GM21786 (cell line): ENCODE data around the gene CRIP2.

Experiments used
- ATAC-seq: cut with Tn5 transposase; IDR thresholded peaks from one replicate; pipeline ENCODE4 v1.9.1; 2021; ENCODE audit not compliant: unreplicated experiment

CRIP2 gene

DNA sequence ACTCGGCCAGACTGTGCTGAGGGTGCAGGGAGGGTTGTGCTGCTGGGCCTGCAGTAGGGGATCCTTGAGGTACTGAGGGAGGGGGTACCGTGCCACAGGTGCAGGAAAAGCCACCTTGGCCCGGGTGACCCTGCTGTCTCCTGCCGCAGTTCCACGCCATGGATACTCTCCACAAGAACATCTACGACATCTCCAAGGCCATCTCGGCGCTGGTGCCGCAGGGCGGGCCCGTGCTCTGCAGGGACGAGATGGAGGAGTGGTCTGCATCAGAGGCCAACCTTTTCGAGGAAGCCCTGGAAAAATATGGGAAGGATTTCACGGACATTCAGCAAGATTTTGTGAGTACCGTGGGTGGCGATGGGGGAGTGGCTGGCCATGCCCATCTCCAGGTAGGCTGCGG lies 14.0 kb upstream of the CRIP2 start:
- ATAC-seq, result no peak

- no peak for ATAC-seq
Measured at GRCh38 chr14:105461903-105462302, 12.7 kb upstream of the CRIP2 start.

- ATAC-seq, result no peak
Measured at GRCh38 chr14:105464501-105464900, 10.1 kb upstream of the CRIP2 start.

GRCh38 chr14:105465209-105466031 lies 9.2 kb upstream of the CRIP2 start:
- no peak for ATAC-seq

- no peak for ATAC-seq
Measured at GRCh38 chr14:105466531-105467248, 7.9 kb upstream of the CRIP2 start.

- no peak for ATAC-seq
Measured at GRCh38 chr14:105467249-105467941, 7.2 kb upstream of the CRIP2 start.

GRCh38 chr14:105467942-105468471 lies 6.6 kb upstream of the CRIP2 start:
- no peak for ATAC-seq

GRCh38 chr14:105468621-105469241 lies 5.9 kb upstream of the CRIP2 start:
- no peak for ATAC-seq

GRCh38 chr14:105469456-105470349 lies 4.9 kb upstream of the CRIP2 start:
- ATAC-seq, result no peak

DNA sequence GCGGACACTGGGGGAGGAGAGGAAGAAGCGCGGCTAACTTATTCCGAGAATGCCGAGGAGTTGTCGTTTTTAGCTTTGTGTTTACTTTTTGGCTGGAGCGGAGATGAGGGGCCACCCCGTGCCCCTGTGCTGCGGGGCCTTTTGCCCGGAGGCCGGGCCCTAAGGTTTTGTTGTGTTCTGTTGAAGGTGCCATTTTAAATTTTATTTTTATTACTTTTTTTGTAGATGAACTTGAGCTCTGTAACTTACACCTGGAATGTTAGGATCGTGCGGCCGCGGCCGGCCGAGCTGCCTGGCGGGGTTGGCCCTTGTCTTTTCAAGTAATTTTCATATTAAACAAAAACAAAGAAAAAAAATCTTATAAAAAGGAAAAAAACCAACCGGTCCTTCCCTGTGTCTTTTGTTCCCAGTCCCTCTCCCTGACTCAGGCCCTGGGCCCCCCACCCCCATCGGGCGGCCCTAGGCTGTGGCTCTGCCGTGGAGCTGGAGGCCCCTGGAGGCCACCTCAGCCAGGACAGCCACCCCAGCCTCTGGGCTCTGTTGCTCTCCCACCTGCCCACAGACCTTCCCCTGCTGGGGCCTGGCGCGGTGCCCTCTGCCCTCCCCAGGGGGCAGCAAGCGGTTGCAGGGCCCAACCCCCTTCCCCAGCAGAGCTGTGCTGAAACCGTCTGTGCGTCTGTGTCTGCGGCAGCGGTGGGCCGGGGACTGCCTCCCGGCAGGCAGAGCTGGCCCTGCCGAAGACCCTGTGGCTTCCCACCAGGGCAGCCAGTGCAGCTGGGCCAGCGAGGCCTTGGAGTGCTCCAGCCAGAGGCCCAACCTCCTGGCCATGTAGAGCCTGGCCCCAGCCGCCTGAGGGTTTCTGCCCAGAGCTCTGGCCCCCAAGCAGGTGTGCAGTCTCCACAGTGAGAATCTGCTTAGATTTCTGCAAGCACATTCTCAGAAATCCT lies 4.0 kb upstream of the CRIP2 start:
- no peak for ATAC-seq

- ATAC-seq, result no peak
Measured at GRCh38 chr14:105471297-105471821, 3.3 kb upstream of the CRIP2 start.

GRCh38 chr14:105471823-105472485 lies 2.7 kb upstream of the CRIP2 start:
- no peak for ATAC-seq

DNA sequence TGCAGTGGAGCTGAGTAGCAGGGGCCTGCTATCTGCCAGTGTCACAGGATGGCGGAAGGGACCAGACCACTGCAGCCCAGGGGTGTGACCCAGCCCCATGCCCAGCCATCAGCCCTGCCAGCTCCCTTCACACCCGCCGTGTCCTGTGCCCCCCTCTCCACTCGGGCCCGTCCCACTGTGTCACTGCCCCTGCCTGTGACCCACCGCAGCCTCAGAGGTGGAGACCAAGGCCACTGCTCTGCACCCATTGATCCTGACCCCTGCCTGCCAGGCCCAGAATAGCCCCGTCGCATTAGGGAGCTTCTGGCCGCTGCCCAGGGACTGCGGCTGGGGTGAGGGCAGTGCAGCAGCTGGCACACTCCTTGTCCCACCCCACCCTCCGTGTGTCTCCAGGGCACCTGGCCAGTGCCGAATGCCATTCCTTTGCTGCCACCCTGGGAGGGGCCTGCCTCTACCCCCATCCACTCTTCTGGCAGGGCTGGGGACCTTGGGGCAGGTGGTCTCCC lies 2.1 kb upstream of the CRIP2 start:
- no peak for ATAC-seq

DNA sequence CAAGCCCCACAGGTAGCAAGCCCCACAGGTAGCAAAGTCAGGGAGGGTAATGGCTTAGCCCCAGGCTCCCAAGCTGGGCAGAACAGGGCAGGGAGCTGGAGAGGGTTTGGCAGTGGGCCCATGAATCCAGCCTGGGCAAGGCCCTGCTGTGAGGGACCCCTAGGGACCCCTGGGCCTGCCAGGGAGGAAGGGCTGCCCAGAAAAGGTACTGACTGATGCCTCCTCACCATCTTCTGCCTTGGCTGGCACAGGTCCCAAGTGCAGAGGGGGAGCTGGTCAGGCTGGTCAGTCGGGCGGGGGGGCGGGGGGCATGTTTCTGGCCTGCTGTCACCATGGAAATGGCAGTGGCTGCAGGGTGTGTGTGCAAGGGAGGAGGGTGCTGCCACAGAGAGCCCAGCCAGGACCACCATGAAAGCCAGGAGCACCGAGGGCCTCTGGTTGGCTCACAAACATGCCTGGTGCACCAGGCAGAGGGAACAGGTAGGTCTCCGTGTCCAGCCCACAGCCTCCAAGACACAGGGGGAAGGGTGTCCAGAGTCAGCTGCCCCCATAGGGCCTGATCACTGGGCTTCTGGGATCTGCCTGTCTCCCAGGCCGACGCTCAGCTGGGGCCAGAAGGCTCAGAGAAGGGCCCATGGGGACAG lies 1.5 kb upstream of the CRIP2 start:
- ATAC-seq, result no peak

DNA sequence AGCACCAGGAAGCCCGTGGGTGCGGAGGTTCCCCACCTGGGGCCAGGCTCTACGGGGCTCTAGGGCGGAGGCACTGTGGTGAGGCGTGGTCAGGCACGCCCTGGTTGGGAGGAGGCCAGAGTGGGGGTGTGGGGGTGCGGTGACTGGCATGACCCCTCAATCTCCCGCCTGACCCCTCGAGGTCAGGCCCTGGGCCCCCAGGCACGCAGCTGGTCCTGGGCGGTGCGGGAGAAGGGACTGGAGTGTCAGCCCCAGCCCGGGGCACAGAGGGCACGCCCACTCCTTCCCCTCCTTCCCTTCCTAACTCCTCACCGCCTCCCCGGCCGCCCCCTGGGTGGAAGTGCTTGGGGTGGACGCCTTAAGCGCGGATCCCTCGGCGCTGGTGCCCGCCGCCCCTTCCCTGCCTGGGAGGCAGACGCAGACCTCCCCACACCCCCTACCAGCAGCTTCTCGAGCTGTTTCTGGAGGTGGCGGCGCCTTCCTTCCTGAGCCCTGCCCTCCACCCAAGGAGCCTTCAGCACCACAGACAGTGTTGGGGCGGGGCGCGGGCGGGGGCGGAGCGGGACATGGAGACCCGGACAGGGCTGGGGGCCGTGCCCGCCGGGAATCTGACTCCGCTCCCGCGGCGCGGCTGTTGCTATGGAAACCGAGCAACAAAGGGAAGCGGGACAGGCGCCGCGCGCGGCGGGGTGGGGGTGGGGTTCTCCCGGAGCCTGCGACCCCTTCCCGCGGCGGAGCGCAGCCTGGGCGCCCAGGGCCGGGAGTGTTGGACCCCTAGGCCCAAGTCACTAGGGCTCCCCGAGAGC lies 741 bp upstream of the CRIP2 start:
- ATAC-seq, result no peak

DNA sequence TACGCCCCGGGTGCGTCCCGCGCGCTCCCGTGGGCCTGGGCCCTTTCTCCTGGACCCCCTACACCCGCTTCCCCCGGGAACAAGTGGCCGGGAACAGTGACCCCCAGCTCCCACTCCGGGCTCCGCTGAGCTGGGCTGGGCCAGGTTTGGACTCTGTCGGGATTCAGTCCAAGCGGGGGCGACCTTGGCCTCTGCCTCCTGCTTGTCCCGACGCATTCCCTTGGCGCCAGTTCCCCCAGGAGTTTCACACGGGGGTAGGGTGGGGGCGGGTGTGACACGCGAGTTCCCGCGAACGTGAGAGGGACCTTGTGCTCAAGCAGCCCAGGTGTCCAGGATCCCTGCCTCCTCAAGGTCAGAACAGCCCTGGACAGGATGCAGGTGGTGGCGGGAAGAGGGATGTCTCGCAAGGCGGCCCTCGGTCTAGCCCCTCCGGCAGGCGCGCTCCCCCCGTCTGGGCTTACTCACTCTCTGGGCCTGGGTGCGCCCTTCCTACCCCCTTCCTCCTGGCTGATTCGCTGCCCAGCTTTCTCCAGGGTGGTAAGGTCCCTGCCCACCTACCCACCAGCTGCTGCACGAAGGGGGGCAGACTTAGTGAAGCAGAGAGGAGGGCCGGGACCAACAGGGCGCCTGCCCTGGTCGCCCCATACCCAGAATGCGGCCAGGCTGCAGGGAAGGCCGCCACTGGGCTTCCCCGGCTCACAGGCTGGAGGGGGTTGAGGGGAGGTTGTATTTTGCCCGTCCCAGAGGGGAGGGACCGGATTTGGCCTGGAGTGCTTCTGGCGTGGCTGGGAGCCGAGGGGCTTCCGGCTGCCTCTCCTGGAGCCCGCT lies 862 bp downstream of the CRIP2 start:
- ATAC-seq, result no peak
